Raji (cell line): Measurements from ENCODE around the gene RCAN2.

Experiments
- POLR2A ChIP-seq: IDR thresholded peaks from 2 replicates; pipeline ENCODE4 v1.6.1; 2011; ENCODE audit warnings: low read depth, low read length, control low read depth; ENCODE audit not compliant: insufficient read depth

The RCAN2 gene

GRCh38 chr6:46420921-46421638 lies 70.2 kb downstream of the RCAN2 start:
- TF ChIP-seq POLR2A: no peak

- TF ChIP-seq POLR2A: no peak
Observed at GRCh38 chr6:46419576-46420002, 71.7 kb downstream of the RCAN2 start.

GRCh38 chr6:46414398-46414797 lies 76.9 kb downstream of the RCAN2 start:
- TF ChIP-seq POLR2A: no peak

- no peak for TF ChIP-seq POLR2A
Observed at GRCh38 chr6:46412662-46413061, 78.6 kb downstream of the RCAN2 start.

GRCh38 chr6:46411456-46412197 lies 79.6 kb downstream of the RCAN2 start:
- TF ChIP-seq POLR2A: no peak

- no peak for TF ChIP-seq POLR2A
Observed at GRCh38 chr6:46410334-46410953, 80.8 kb downstream of the RCAN2 start.

GRCh38 chr6:46407776-46408530 lies 83.3 kb downstream of the RCAN2 start:
- no peak for TF ChIP-seq POLR2A

GRCh38 chr6:46407246-46407645 lies 84.0 kb downstream of the RCAN2 start:
- TF ChIP-seq POLR2A: no peak

- no peak for TF ChIP-seq POLR2A
Observed at GRCh38 chr6:46400898-46401297, 90.4 kb downstream of the RCAN2 start.

GRCh38 chr6:46395530-46395929 lies 95.7 kb downstream of the RCAN2 start:
- TF ChIP-seq POLR2A: no peak

- no peak for TF ChIP-seq POLR2A
Observed at GRCh38 chr6:46393940-46394337, 97.3 kb downstream of the RCAN2 start.

- no peak for TF ChIP-seq POLR2A
Observed at GRCh38 chr6:46393161-46393939, 97.9 kb downstream of the RCAN2 start.

GRCh38 chr6:46392294-46392693 lies 99.0 kb downstream of the RCAN2 start:
- TF ChIP-seq POLR2A: no peak

GRCh38 chr6:46390153-46390876 lies 100.9 kb downstream of the RCAN2 start:
- no peak for TF ChIP-seq POLR2A
